Mammary epithelial cell (primary cell): Measurements from ENCODE around the gene RYR2.

Experiments
- CTCF ChIP-seq, 2 donors: IDR thresholded peaks in 1 of 2; conservative IDR thresholded peaks in 1 of 2; 2 replicates each; pipeline ENCODE4 v1.5.1; 2011 to 2012; ENCODE audit warnings: inconsistent platforms in 2 of 2, low read length in 2 of 2, mild to moderate bottlenecking in 2 of 2, control low read depth in 1 of 2, low read depth in 1 of 2; ENCODE audit not compliant: insufficient read depth in 1 of 2; ENCODE audit errors: extremely low read depth in 1 of 2
- EZH2 ChIP-seq: IDR thresholded peaks from 2 replicates; pipeline ENCODE4 v1.6.1; 2012; ENCODE audit warnings: low read length, inconsistent platforms, borderline replicate concordance

GRCh38 chr1:237050185-237050584 is 8.2 kb downstream of the RYR2 start:
- no peak for TF ChIP-seq CTCF (conservative IDR thresholded peaks at IDR 0.05 in 1 of 2, IDR thresholded peaks at IDR 0.05 in 1 of 2; ENCODE audit: extremely low read depth in 1 of 2, insufficient read depth in 1 of 2, low read depth in 1 of 2, low read length in 2 of 2)
- no peak for TF ChIP-seq EZH2
